NT2/D1 (cell line): ENCODE measurements around the gene PERCC1.

Experiments used
- SUZ12 ChIP-seq: IDR thresholded peaks from 2 replicates; pipeline ENCODE4 v1.6.1; 2011; ENCODE audit not compliant: insufficient read length, insufficient read depth; ENCODE audit errors: extremely low read depth
- YY1 ChIP-seq: IDR thresholded peaks from 2 replicates; pipeline ENCODE4 v1.6.1; 2011; ENCODE audit not compliant: insufficient read length, insufficient read depth
- ZNF274 ChIP-seq: IDR thresholded peaks from 2 replicates; pipeline ENCODE4 v1.6.1; 2011; ENCODE audit warnings: mild to moderate bottlenecking, low read depth, low read length

GRCh38 chr16:1433756-1434155, 2.9 kb downstream of the PERCC1 start:
- TF ChIP-seq YY1: no peak
- TF ChIP-seq ZNF274: no peak
- TF ChIP-seq SUZ12: no peak
